PC-3 (cell line): ENCODE data around the gene RHBG.

Source experiments
- EZH2phosphoT487 ChIP-seq: fragments of 300-600 bp; sonication (generic); IDR thresholded peaks from 2 replicates; pipeline ENCODE4 v1.6.1; 2018; ENCODE audit warnings: mild to moderate bottlenecking, antibody characterized with exemption, low read length, borderline replicate concordance
- TF ChIP-seq, protein P1 (sequence below): fragments of 300-600 bp; sonication (generic); conservative IDR thresholded peaks from 2 replicates; pipeline ENCODE4 v1.5.1; 2017; ENCODE audit warnings: antibody characterized with exemption, low read depth, mild to moderate bottlenecking, low read length

DNA sequence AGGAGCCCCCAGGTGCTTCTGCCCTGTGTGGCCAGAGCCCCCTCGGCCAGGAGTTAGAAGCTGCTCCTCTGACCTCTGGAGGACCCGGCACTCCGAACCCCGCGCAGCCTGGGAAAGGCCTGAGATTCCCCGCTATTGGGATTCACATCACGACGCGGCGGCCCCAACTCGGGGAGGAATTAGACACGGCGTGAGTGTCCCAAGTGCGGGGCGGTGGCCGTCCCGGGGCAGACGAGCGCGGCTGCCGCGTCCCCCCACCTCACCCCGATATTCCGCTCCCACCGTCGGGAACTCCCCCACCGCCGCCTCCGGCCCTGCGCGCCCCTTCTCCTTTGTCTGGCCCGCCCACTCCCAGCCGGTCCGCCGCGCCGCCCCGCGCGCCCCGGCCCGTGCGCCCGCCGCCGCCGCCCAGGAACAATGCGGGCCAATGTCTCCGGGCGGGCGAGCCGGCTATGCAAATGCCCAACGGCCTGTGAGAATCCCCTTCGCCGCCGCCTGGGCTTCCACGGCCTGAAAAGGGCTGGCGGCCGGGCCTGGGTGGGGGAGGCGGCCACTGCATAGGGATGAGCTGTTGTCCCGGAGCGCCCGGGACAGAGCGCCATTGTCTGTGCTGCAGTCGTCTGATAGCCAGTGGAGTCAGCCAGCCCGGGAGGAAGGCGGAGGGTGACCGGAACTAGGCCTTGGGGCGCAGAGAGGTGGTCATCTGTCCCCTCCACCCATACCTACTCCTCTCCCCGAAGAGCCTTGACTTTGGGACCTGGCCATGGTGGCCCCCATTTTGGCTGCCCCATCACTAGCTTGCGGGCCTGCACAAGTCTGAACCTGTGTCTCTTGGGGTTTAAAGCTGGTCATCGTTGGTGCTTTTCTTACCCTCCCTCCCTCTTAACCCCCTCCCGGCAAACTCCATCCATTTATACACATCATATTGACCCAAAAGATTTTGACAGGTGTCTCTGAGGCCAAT, 19.4 kb downstream of the RHBG start:
- TF ChIP-seq, protein P1, sequence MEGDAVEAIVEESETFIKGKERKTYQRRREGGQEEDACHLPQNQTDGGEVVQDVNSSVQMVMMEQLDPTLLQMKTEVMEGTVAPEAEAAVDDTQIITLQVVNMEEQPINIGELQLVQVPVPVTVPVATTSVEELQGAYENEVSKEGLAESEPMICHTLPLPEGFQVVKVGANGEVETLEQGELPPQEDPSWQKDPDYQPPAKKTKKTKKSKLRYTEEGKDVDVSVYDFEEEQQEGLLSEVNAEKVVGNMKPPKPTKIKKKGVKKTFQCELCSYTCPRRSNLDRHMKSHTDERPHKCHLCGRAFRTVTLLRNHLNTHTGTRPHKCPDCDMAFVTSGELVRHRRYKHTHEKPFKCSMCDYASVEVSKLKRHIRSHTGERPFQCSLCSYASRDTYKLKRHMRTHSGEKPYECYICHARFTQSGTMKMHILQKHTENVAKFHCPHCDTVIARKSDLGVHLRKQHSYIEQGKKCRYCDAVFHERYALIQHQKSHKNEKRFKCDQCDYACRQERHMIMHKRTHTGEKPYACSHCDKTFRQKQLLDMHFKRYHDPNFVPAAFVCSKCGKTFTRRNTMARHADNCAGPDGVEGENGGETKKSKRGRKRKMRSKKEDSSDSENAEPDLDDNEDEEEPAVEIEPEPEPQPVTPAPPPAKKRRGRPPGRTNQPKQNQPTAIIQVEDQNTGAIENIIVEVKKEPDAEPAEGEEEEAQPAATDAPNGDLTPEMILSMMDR = no peak
- TF ChIP-seq EZH2phosphoT487 = no peak
